Keratinocyte (primary cell): ENCODE measurements around the gene ATXN10. TPM values are rescaled to one million over a fixed set of nuclear protein-coding genes. Genes with fewer than 3 reads are reported as not detected.

Source experiments
- DNase-seq: peaks from one replicate; pipeline ENCODE4 v3.0.0-alpha.2; 2011; ENCODE audit warnings: low read depth, missing footprints, low spot score
- FAIRE-seq: peaks from 2 replicates; lab custom pipeline; 2011; peaks lifted over from hg19 to GRCh38; lab: Jason Lieb, UNC
- H2AFZ ChIP-seq: 2 replicates; pipeline ENCODE4 v1.6.0; 2012; ENCODE audit warnings: low read length, control low read depth, inconsistent platforms; ENCODE audit not compliant: control insufficient read depth
- H3K27ac ChIP-seq: 2 replicates; pipeline ENCODE4 v1.5.1; 2011; ENCODE audit warnings: low read length; ENCODE audit not compliant: control insufficient read depth, insufficient read depth
- H3K27me3 ChIP-seq: 3 replicates; pipeline ENCODE4 v1.6.0; 2011; ENCODE audit warnings: low read length; ENCODE audit not compliant: control insufficient read depth, insufficient read depth; ENCODE audit errors: extremely low read depth
- H3K36me3 ChIP-seq, 2 experiments: 2 replicates in 1 of 2; 3 replicates in 1 of 2; pipeline ENCODE4 v1.5.1; 2011; ENCODE audit warnings: low read length in 2 of 2, mild to moderate bottlenecking in 1 of 2; ENCODE audit not compliant: control insufficient read depth in 2 of 2, insufficient read depth in 2 of 2; ENCODE audit errors: extremely low read depth in 1 of 2
- H3K4me1 ChIP-seq: 3 replicates; pipeline ENCODE4 v1.5.1; 2011; ENCODE audit warnings: low read length; ENCODE audit not compliant: control insufficient read depth, insufficient read depth; ENCODE audit errors: extremely low read depth
- H3K4me2 ChIP-seq: 3 replicates; pipeline ENCODE4 v1.6.0; 2011; ENCODE audit warnings: low read depth, low read length; ENCODE audit not compliant: control insufficient read depth, insufficient read depth; ENCODE audit errors: extremely low read depth
- H3K4me3 ChIP-seq, 3 experiments: fragments of 200-600 bp in 1 of 3; sonication (generic) in 1 of 3; 2 replicates in 2 of 3; 3 replicates in 1 of 3; pipeline ENCODE4 v1.5.1; 2011 to 2016; ENCODE audit warnings: low read length in 3 of 3, mild to moderate bottlenecking in 3 of 3, control low read depth in 2 of 3, inconsistent platforms in 1 of 3, low read depth in 1 of 3, mixed read lengths in 1 of 3, mixed run types in 1 of 3, moderate library complexity in 1 of 3; ENCODE audit not compliant: control insufficient read depth in 2 of 3, insufficient read depth in 2 of 3; ENCODE audit errors: extremely low read depth in 1 of 3
- H3K79me2 ChIP-seq: 2 replicates; pipeline ENCODE4 v1.6.0; 2012; ENCODE audit warnings: low read length; ENCODE audit not compliant: control insufficient read depth, insufficient read depth
- H3K9ac ChIP-seq: 3 replicates; pipeline ENCODE4 v1.6.0; 2011; ENCODE audit warnings: low read length; ENCODE audit not compliant: control insufficient read depth, insufficient read depth; ENCODE audit errors: extremely low read depth
- H3K9me1 ChIP-seq: 3 replicates; pipeline ENCODE4 v1.6.0; 2011; ENCODE audit warnings: low read length; ENCODE audit not compliant: control insufficient read depth, insufficient read depth; ENCODE audit errors: extremely low read depth
- H3K9me3 ChIP-seq: 2 replicates; pipeline ENCODE4 v1.5.1; 2012; ENCODE audit warnings: low read depth, low read length; ENCODE audit not compliant: control insufficient read depth
- H4K20me1 ChIP-seq: 3 replicates; pipeline ENCODE4 v1.6.0; 2011; ENCODE audit warnings: low read length; ENCODE audit not compliant: control insufficient read depth, insufficient read depth; ENCODE audit errors: extremely low read depth
- EZH2 ChIP-seq: IDR thresholded peaks from one replicate; pipeline ENCODE4 v1.6.1; 2012; ENCODE audit warnings: inconsistent platforms, mild to moderate bottlenecking, low read length, moderate library complexity
- dilution Hi-C: fragments of 300-500 bp; cut with MboI; formaldehyde crosslinking; loops from one replicate; pipeline ENCODE4 v1.7.0; 2020; ENCODE audit warnings: low sequenced_read_pairs; ENCODE audit not compliant: extremely low pct_ligation_motif_present
- polyA plus RNA-seq, 5 experiments: library from polyadenylated mRNA; depleted of rRNA in 3 of 5; stranded (reverse) in 3 of 5; stranded (forward) in 1 of 5; unstranded in 1 of 5; fragments of >200 nt; gene quantifications; 1 replicate in 1 of 5; 2 replicates in 3 of 5; 3 replicates in 1 of 5; pipeline versions ENCODE4 v1.2.1 to v1.2.3, GENCODE V29; 2011 to 2012; ENCODE audit warnings: missing spikeins in 2 of 5, low read depth in 1 of 5, low replicate concordance in 1 of 5
- TF ChIP-seq, protein P1 (sequence below), 3 experiments: IDR thresholded peaks in 1 of 3; conservative IDR thresholded peaks in 1 of 3; optimal IDR thresholded peaks in 1 of 3; 2 replicates in 2 of 3; 3 replicates in 1 of 3; pipeline versions ENCODE3 to v1.5.1; 2011; ENCODE audit warnings: low read length in 3 of 3, mild to moderate bottlenecking in 3 of 3, moderate library complexity in 2 of 3, control low read depth in 1 of 3, inconsistent platforms in 1 of 3; ENCODE audit not compliant: insufficient read depth in 2 of 3; ENCODE audit errors: extremely low read depth in 1 of 3

The ATXN10 gene
- polyA plus RNA-seq, 1 donor (not counting 4 experiments of a cell fraction or from before 2014, with no cell fraction given), result 276 TPM

- TF ChIP-seq, protein P1, sequence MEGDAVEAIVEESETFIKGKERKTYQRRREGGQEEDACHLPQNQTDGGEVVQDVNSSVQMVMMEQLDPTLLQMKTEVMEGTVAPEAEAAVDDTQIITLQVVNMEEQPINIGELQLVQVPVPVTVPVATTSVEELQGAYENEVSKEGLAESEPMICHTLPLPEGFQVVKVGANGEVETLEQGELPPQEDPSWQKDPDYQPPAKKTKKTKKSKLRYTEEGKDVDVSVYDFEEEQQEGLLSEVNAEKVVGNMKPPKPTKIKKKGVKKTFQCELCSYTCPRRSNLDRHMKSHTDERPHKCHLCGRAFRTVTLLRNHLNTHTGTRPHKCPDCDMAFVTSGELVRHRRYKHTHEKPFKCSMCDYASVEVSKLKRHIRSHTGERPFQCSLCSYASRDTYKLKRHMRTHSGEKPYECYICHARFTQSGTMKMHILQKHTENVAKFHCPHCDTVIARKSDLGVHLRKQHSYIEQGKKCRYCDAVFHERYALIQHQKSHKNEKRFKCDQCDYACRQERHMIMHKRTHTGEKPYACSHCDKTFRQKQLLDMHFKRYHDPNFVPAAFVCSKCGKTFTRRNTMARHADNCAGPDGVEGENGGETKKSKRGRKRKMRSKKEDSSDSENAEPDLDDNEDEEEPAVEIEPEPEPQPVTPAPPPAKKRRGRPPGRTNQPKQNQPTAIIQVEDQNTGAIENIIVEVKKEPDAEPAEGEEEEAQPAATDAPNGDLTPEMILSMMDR (optimal IDR thresholded peaks at IDR 0.05 in 1 of 3, IDR thresholded peaks at IDR 0.05 in 1 of 3, conservative IDR thresholded peaks at IDR 0.05 in 1 of 3; ENCODE audit: extremely low read depth in 1 of 3, insufficient read depth in 2 of 3, low read length in 3 of 3), result no peak
- no peak for TF ChIP-seq EZH2
- Histone ChIP-seq H3K4me2 (no peak overlapping the region), H3K9me1 (peaks cover 2% of the 10 kb centered on the region), H3K27ac (no peak overlapping the region), H3K9ac (no peak overlapping the region), H3K79me2 (peaks cover 12% of the 10 kb centered on the region), H3K4me1 (peaks cover 8% of the 10 kb centered on the region), H3K4me3 (no peak overlapping the region), H3K36me3 (peaks cover 9 to 17% of the 10 kb centered on the region in 2 experiments), H2AFZ (no peak overlapping the region), H3K27me3 (no peaks in the 10 kb centered on the region), H3K9me3 (no peaks in the 10 kb centered on the region), H4K20me1 (no peaks in the 10 kb centered on the region)
- no peak for DNase-seq
- FAIRE-seq, result peak; percentile 65
- dilution Hi-C loops, result no loop called here
Observed at GRCh38 chr22:45703758-45704157, 32.1 kb downstream of the ATXN10 start.

DNA sequence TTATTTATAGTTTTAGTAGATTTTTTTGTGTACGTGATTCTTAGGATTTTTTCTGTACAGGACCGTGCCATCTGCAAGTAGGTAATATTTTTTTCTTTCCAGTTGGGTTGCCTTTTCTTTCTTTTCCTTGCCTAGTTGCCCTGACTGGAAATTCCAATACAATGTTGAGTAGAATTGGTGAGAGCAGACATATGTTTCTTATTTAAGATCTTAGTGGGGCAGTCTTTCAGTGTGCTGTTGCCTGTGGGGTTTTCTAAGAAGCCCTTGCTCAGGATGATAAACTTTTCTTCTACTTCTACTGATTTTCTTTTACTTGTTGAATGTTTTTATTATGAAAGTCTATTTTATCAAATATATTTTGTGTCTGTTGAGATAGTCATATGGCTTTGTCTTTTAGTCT lies 33.0 kb downstream of the ATXN10 start:
- peaks cover 12% of the 10 kb centered on the region for H3K79me2 ChIP-seq
- H3K9me3 ChIP-seq, result no peaks in the 10 kb centered on the region
- H3K36me3 ChIP-seq, result peaks cover 9 to 17% of the 10 kb centered on the region in 2 experiments
- no peak for TF ChIP-seq EZH2
- TF ChIP-seq, protein P1 (optimal IDR thresholded peaks at IDR 0.05 in 1 of 3, IDR thresholded peaks at IDR 0.05 in 1 of 3, conservative IDR thresholded peaks at IDR 0.05 in 1 of 3; ENCODE audit: extremely low read depth in 1 of 3, insufficient read depth in 2 of 3, low read length in 3 of 3), result no peak
- DNase-seq, result no peak
- peaks cover 17% of the 10 kb centered on the region for H3K4me1 ChIP-seq
- H4K20me1 ChIP-seq, result no peaks in the 10 kb centered on the region
- no peak for FAIRE-seq
- H3K4me2 ChIP-seq, result no peak overlapping the region
- no peak overlapping the region for H2AFZ ChIP-seq
- H3K9ac ChIP-seq, result no peak overlapping the region
- dilution Hi-C loops, result no loop called here
- no peaks in the 10 kb centered on the region for H3K27me3 ChIP-seq
- no peak overlapping the region for H3K4me3 ChIP-seq
- H3K9me1 ChIP-seq, result peaks cover 2% of the 10 kb centered on the region
- H3K27ac ChIP-seq, result no peak overlapping the region
